Measurements from ENCODE around the gene ITIH5.

Gene ITIH5

GRCh38 chr10:7541137-7542087, 125.4 kb downstream of the ITIH5 start:
- peak; percentile 25 for DNase-seq (ENCODE audit: low read depth)
- no peak for TF ChIP-seq CTCF (conservative IDR thresholded peaks at IDR 0.05; ENCODE audit: control insufficient read depth, insufficient read depth, low read depth, low read length)
- H3K4me3 ChIP-seq (ENCODE audit: control insufficient read depth, low read depth, low read length): no peak overlapping the region

- no peak for TF ChIP-seq CTCF (conservative IDR thresholded peaks at IDR 0.05; ENCODE audit: control insufficient read depth, insufficient read depth, low read depth, low read length)
- no peak overlapping the region for H3K4me3 ChIP-seq (ENCODE audit: control insufficient read depth, low read depth, low read length)
- DNase-seq (ENCODE audit: low read depth): no peak
Measured at GRCh38 chr10:7538970-7539654, 127.7 kb downstream of the ITIH5 start.

GRCh38 chr10:7537126-7537525, 129.6 kb downstream of the ITIH5 start:
- H3K4me3 ChIP-seq (ENCODE audit: control insufficient read depth, low read depth, low read length): no peak overlapping the region
- no peak for DNase-seq (ENCODE audit: low read depth)
- no peak for TF ChIP-seq CTCF (conservative IDR thresholded peaks at IDR 0.05; ENCODE audit: control insufficient read depth, insufficient read depth, low read depth, low read length)

GRCh38 chr10:7534480-7534852, 132.3 kb downstream of the ITIH5 start:
- DNase-seq (ENCODE audit: low read depth): no peak
- TF ChIP-seq CTCF (conservative IDR thresholded peaks at IDR 0.05; ENCODE audit: control insufficient read depth, insufficient read depth, low read depth, low read length): no peak
- no peak overlapping the region for H3K4me3 ChIP-seq (ENCODE audit: control insufficient read depth, low read depth, low read length)

GRCh38 chr10:7533657-7534479, 132.9 kb downstream of the ITIH5 start:
- TF ChIP-seq CTCF (conservative IDR thresholded peaks at IDR 0.05; ENCODE audit: control insufficient read depth, insufficient read depth, low read depth, low read length): no peak
- no peak overlapping the region for H3K4me3 ChIP-seq (ENCODE audit: control insufficient read depth, low read depth, low read length)
- DNase-seq (ENCODE audit: low read depth): no peak

- no peak for DNase-seq (ENCODE audit: low read depth)
- no peak for TF ChIP-seq CTCF (conservative IDR thresholded peaks at IDR 0.05; ENCODE audit: control insufficient read depth, insufficient read depth, low read depth, low read length)
- no peak overlapping the region for H3K4me3 ChIP-seq (ENCODE audit: control insufficient read depth, low read depth, low read length)
Measured at GRCh38 chr10:7532723-7533498, 133.9 kb downstream of the ITIH5 start.

Measured in fibroblast of mammary gland (primary cell).